CD4-positive, alpha-beta T cell (primary cell): ENCODE data around the gene WBP1L. TPM values are rescaled to one million over a fixed set of nuclear protein-coding genes. Genes with fewer than 3 reads are reported as not detected.
A peak's percentile ranks its signal among the peaks of the same experiment; 100 is the strongest.

ENCODE experiments used
- ATAC-seq: fragments of 200-7000 bp; cut with Tn5 transposase; one replicate; pipeline ENCODE4 v1.10.0; 2022; ENCODE audit warnings: mild to moderate bottlenecking; ENCODE audit not compliant: poor library complexity
- CTCF ChIA-PET: fragments of 350-600 bp; sonication (Branson Sonifier 250); formaldehyde crosslinking; loops from one replicate; lab custom pipeline; 2021; ENCODE audit warnings: antibody characterized with exemption, inconsistent platforms; lab: Charles Lee
- POLR2A ChIA-PET: fragments of 350-600 bp; sonication (Branson Sonifier 250); formaldehyde crosslinking; loops from one replicate; lab custom pipeline; 2021; ENCODE audit warnings: antibody characterized with exemption, inconsistent platforms; lab: Charles Lee
- DNase-seq, 14 experiments: peaks; one replicate each; pipeline ENCODE4 v3.0.0-alpha.2; 2013 to 2020; ENCODE audit warnings: mixed read lengths in 2 of 14
- H3K27ac ChIP-seq, 2 donors: one replicate each; pipeline versions ENCODE4 v1.5.1 to v1.7.0; 2013; ENCODE audit warnings: low read length in 2 of 2, low read depth in 1 of 2, mild to moderate bottlenecking in 1 of 2
- H3K27me3 ChIP-seq, 2 experiments: 1 replicate in 1 of 2; 2 replicates in 1 of 2; pipeline versions ENCODE4 v1.6.1 to v1.7.0; 2013; ENCODE audit warnings: low read length in 2 of 2, control low read depth in 1 of 2, mild to moderate bottlenecking in 1 of 2, moderate library complexity in 1 of 2; ENCODE audit not compliant: insufficient read depth in 2 of 2, control insufficient read depth in 1 of 2
- H3K36me3 ChIP-seq: one replicate; pipeline ENCODE4 v1.6.1; 2013; ENCODE audit warnings: low read length, control low read depth; ENCODE audit not compliant: insufficient read depth
- H3K4me1 ChIP-seq: one replicate; pipeline ENCODE4 v1.6.1; 2013; ENCODE audit warnings: low read length, control low read depth; ENCODE audit not compliant: insufficient read depth
- H3K4me3 ChIP-seq: one replicate; pipeline ENCODE4 v1.5.1; 2013; ENCODE audit warnings: mild to moderate bottlenecking, low read length, moderate library complexity
- H3K9me3 ChIP-seq, 2 experiments: 1 replicate in 1 of 2; 2 replicates in 1 of 2; pipeline versions ENCODE4 v1.6.1 to v1.7.0; 2013; ENCODE audit warnings: low read length in 2 of 2, mild to moderate bottlenecking in 2 of 2, control low read depth in 1 of 2, moderate library complexity in 1 of 2; ENCODE audit not compliant: control insufficient read depth in 1 of 2, insufficient read depth in 1 of 2
- H3K27ac Mint-ChIP-seq: one replicate; pipeline ENCODE4 v1.8.0; 2020; ENCODE audit warnings: mixed read lengths
- H3K27me3 Mint-ChIP-seq: one replicate; pipeline ENCODE4 v1.8.0; 2021; ENCODE audit warnings: mixed read lengths
- H3K36me3 Mint-ChIP-seq: one replicate; pipeline ENCODE4 v1.8.0; 2021; ENCODE audit warnings: low read depth, mixed read lengths
- H3K4me1 Mint-ChIP-seq: one replicate; pipeline ENCODE4 v1.8.0; 2021; ENCODE audit warnings: low read depth, mixed read lengths
- H3K4me3 Mint-ChIP-seq: one replicate; pipeline ENCODE4 v1.8.0; 2020; ENCODE audit warnings: mild to moderate bottlenecking, mixed read lengths
- H3K9me3 Mint-ChIP-seq: one replicate; pipeline ENCODE4 v1.8.0; 2020; ENCODE audit warnings: mixed read lengths
- intact Hi-C, 2 experiments: fragments of 100-400 bp; cut with DNase I in 1 of 2; cut with micrococcal nuclease in 1 of 2; formaldehyde crosslinking; loops; one replicate each; pipeline versions ENCODE4 v1.15.1 to v1.9.0; 2023 to 2025; cut with DNase I, micrococcal nuclease
- total RNA-seq, 174 experiments: library from RNA in 2 of 174; stranded (reverse) in 2 of 174; gene quantifications; one replicate each; pipeline ENCODE4 v1.2.3 and lab custom pipeline; 2021 to 2026
- TF ChIP-seq, protein P1 (sequence below): fragments of 200-600 bp; IDR thresholded peaks from one replicate; pipeline ENCODE4 v1.8.0; 2022; ENCODE audit warnings: antibody characterized with exemption, mild to moderate bottlenecking

The WBP1L gene
- total RNA-seq, 2 experiments from 2014 or later: 6.1 to 6.5 TPM

DNA sequence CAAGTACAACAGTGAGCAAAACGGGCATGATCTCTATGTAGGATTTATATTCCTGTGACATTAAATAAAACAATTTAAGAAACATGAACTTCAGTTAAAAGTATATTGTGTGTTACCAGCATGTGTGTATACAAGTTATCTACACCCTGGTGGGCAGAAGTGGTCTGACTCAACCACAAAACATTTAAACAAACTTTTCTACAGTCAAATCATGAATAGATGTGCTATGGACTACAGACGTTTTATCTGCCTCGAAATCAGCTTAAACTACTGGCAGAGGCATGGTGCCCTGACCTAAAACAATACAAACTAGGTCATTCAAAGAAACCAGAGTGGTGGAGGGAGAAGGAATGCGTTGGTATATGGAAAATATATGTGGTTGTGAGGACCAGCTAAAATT lies 33.1 kb upstream of the WBP1L start:
- H3K4me1 Mint-ChIP-seq: peaks cover 40% of the 10 kb centered on the region
- peak overlapping the region; percentile 31 for H3K27ac Mint-ChIP-seq
- no peak for ATAC-seq
- H3K4me3 Mint-ChIP-seq: peak overlapping the region; percentile 27
- H3K9me3 Mint-ChIP-seq: no peaks in the 10 kb centered on the region
- Histone ChIP-seq H3K4me1 (peaks cover 20% of the 10 kb centered on the region), H3K27me3 (no peaks in the 10 kb centered on the region), H3K36me3 (no peaks in the 10 kb centered on the region), H3K4me3 (no peak overlapping the region), H3K9me3 (no peaks in the 10 kb centered on the region), H3K27ac (peak overlapping the region in 1 of 2 donors; percentile 36)
- peak in 2 of 14 experiments; percentile 6 to 20 for DNase-seq
- no peaks in the 10 kb centered on the region for H3K27me3 Mint-ChIP-seq
- POLR2A ChIA-PET: interaction anchor here (1.1 to 1.4 kb wide), 4 partner anchors 9 to 66 kb away, joined by 4 to 6 read pairs (median 4); partner anchors contain the start of gene TRIM8
- intact Hi-C loops: loop anchor here (5.0 to 10.0 kb wide), 3 partner anchors 33 to 1356 kb away; partner anchors contain the start of genes BTRC (in 1 of the 2) and NOLC1 (in 1 of the 2)
- CTCF ChIA-PET: interaction anchor here (0.5 to 6.2 kb wide), 3 partner anchors 32 to 65 kb away, joined by 4 to 30 read pairs (median 28); partner anchors contain the start of genes TRIM8 and WBP1L
- TF ChIP-seq, protein P1, sequence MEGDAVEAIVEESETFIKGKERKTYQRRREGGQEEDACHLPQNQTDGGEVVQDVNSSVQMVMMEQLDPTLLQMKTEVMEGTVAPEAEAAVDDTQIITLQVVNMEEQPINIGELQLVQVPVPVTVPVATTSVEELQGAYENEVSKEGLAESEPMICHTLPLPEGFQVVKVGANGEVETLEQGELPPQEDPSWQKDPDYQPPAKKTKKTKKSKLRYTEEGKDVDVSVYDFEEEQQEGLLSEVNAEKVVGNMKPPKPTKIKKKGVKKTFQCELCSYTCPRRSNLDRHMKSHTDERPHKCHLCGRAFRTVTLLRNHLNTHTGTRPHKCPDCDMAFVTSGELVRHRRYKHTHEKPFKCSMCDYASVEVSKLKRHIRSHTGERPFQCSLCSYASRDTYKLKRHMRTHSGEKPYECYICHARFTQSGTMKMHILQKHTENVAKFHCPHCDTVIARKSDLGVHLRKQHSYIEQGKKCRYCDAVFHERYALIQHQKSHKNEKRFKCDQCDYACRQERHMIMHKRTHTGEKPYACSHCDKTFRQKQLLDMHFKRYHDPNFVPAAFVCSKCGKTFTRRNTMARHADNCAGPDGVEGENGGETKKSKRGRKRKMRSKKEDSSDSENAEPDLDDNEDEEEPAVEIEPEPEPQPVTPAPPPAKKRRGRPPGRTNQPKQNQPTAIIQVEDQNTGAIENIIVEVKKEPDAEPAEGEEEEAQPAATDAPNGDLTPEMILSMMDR: no peak
- peaks cover 9% of the 10 kb centered on the region for H3K36me3 Mint-ChIP-seq

DNA sequence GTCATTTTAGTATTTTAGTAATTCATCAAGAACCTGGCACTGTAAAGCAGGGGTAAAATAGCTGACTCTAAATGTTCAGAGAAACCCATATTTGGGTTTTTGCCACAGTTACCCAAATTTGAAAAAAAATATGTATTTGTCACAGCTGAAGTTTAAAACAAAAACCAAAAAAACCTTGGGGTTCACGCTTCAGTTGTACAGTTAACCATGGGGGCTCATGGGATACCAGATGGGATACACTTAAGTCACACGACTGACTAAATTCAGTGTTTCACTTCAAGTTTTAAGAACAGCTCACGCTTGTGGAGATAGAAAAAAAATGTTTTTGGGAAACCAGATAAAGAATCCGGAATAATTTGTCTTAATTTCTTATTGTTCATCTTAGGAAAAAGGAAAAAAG lies 31.7 kb upstream of the WBP1L start:
- ATAC-seq (no peak), DNase-seq (no peak)
- H3K36me3 Mint-ChIP-seq: peaks cover 14% of the 10 kb centered on the region
- Histone ChIP-seq H3K27ac (peak overlapping the region in 1 of 2 donors; percentile 25), H3K36me3 (no peaks in the 10 kb centered on the region), H3K9me3 (no peaks in the 10 kb centered on the region), H3K27me3 (no peaks in the 10 kb centered on the region), H3K4me3 (peak overlapping the region; percentile 6), H3K4me1 (peaks cover 28% of the 10 kb centered on the region)
- CTCF ChIA-PET: interaction anchor here (0.5 to 6.2 kb wide), 5 partner anchors 9 to 67 kb away, joined by 3 to 30 read pairs (median 20); partner anchors contain the start of genes TRIM8 and WBP1L
- no peaks in the 10 kb centered on the region for H3K9me3 Mint-ChIP-seq
- peak overlapping the region; percentile 62 for H3K4me3 Mint-ChIP-seq
- H3K27ac Mint-ChIP-seq: peak overlapping the region; percentile 81
- peaks cover 49% of the 10 kb centered on the region for H3K4me1 Mint-ChIP-seq
- no peaks in the 10 kb centered on the region for H3K27me3 Mint-ChIP-seq
- intact Hi-C loops: loop anchor here (2.0 to 10.0 kb wide), 5 partner anchors 35 to 1357 kb away; partner anchors contain the start of genes BTRC (in 1 of the 2) and NOLC1 (in 1 of the 2)
- TF ChIP-seq, protein P1: no peak
- POLR2A ChIA-PET: interaction anchor here (0.6 to 4.1 kb wide), 6 partner anchors 38 to 1311 kb away, joined by 3 to 32 read pairs (median 4); partner anchors contain the start of gene TRIM8

GRCh38 chr10:102712843-102713538 lies 30.8 kb upstream of the WBP1L start:
- H3K27ac Mint-ChIP-seq: peak overlapping the region; percentile 81
- H3K36me3 Mint-ChIP-seq: peaks cover 23% of the 10 kb centered on the region
- POLR2A ChIA-PET: interaction anchor here (0.6 to 4.1 kb wide), 13 partner anchors 8 to 1312 kb away, joined by 3 to 91 read pairs (median 4); partner anchors contain the start of genes TRIM8 and WBP1L
- H3K9me3 Mint-ChIP-seq: no peaks in the 10 kb centered on the region
- Histone ChIP-seq H3K4me3 (peak overlapping the region; percentile 98), H3K36me3 (no peaks in the 10 kb centered on the region), H3K4me1 (peaks cover 28% of the 10 kb centered on the region), H3K9me3 (no peaks in the 10 kb centered on the region), H3K27me3 (no peaks in the 10 kb centered on the region), H3K27ac (peak overlapping the region; percentile 84 to 86)
- ATAC-seq (no peak), DNase-seq (no peak)
- no peaks in the 10 kb centered on the region for H3K27me3 Mint-ChIP-seq
- TF ChIP-seq, protein P1: no peak
- H3K4me3 Mint-ChIP-seq: peak overlapping the region; percentile 93
- H3K4me1 Mint-ChIP-seq: peaks cover 57% of the 10 kb centered on the region
- CTCF ChIA-PET: interaction anchor here (0.8 to 6.2 kb wide), 6 partner anchors 12 to 101 kb away, joined by 3 to 30 read pairs (median 12); partner anchors contain the start of genes TRIM8 and WBP1L
- intact Hi-C loops: loop anchor here (2.0 to 10.0 kb wide), 5 partner anchors 36 to 1358 kb away; partner anchors contain the start of genes BTRC (in 1 of the 2) and NOLC1 (in 1 of the 2)
